WI38 (cell line): ENCODE results near the gene RAB3IP.

Source experiments
- H3K4me3 ChIP-seq: 2 replicates; pipeline ENCODE4 v1.5.1; 2011; ENCODE audit warnings: low read depth, mild to moderate bottlenecking, control low read depth, low read length
- CTCF ChIP-seq: IDR thresholded peaks from 2 replicates; pipeline ENCODE4 v1.5.1; 2012; ENCODE audit warnings: low read depth, mild to moderate bottlenecking, control low read depth, low read length

Gene RAB3IP

GRCh38 chr12:69703146-69703642, 35.5 kb upstream of the RAB3IP start:
- no peak for TF ChIP-seq CTCF
- H3K4me3 ChIP-seq = no peak overlapping the region

- no peak for TF ChIP-seq CTCF
- no peak overlapping the region for H3K4me3 ChIP-seq
Measured at GRCh38 chr12:69704357-69704756, 34.3 kb upstream of the RAB3IP start.

- H3K4me3 ChIP-seq = no peak overlapping the region
- TF ChIP-seq CTCF = no peak; the same call in 1 of the 2 replicates
Measured at GRCh38 chr12:69708649-69709048, 30.0 kb upstream of the RAB3IP start.

- no peak for TF ChIP-seq CTCF
- H3K4me3 ChIP-seq = no peak overlapping the region
Measured at GRCh38 chr12:69712826-69713225, 25.8 kb upstream of the RAB3IP start.

GRCh38 chr12:69714542-69714941, 24.1 kb upstream of the RAB3IP start:
- no peak for TF ChIP-seq CTCF
- no peak overlapping the region for H3K4me3 ChIP-seq

GRCh38 chr12:69719336-69720316, 19.0 kb upstream of the RAB3IP start:
- H3K4me3 ChIP-seq = no peak overlapping the region

More at GRCh38 chr12:69719336-69720316, 19.0 kb upstream of the RAB3IP start:
- no peak for TF ChIP-seq CTCF
